HEK293 (cell line): ENCODE data around the gene LINGO1.
A peak's percentile ranks its signal among the peaks of the same experiment; 100 is the strongest.

Source experiments
- CTCF ChIA-PET: fragments of 350-600 bp; formaldehyde crosslinking; extraction: SDS; loops from one replicate; lab custom pipeline; 2021; ENCODE audit warnings: antibody characterized with exemption; lab: Yijun Ruan, JAX
- POLR2A ChIA-PET: fragments of 300-600 bp; formaldehyde crosslinking; extraction: SDS; loops from one replicate; lab custom pipeline; 2020; ENCODE audit warnings: antibody characterized with exemption, inconsistent platforms; lab: Yijun Ruan, JAX
- H3K27ac ChIP-seq: fragments of 200-500 bp; sonication (Bioruptor generic); 2 replicates; pipeline ENCODE4 v1.5.1; 2014; ENCODE audit warnings: low read depth, low read length, control low read depth, inconsistent platforms; ENCODE audit errors: extremely low read depth
- H3K36me3 ChIP-seq, 2 experiments: fragments of 200-500 bp in 1 of 2; sonication (Bioruptor generic) in 1 of 2; 1 replicate in 1 of 2; 2 replicates in 1 of 2; pipeline ENCODE4 v1.5.1; 2014 to 2017; ENCODE audit warnings: inconsistent platforms in 2 of 2, low read length in 2 of 2; ENCODE audit not compliant: control insufficient read depth in 2 of 2, insufficient read depth in 1 of 2
- H3K4me1 ChIP-seq: fragments of 200-500 bp; sonication (Bioruptor generic); 2 replicates; pipeline ENCODE4 v1.5.1; 2014; ENCODE audit warnings: mild to moderate bottlenecking, low read length, inconsistent platforms; ENCODE audit not compliant: control insufficient read depth, insufficient read depth
- H3K4me3 ChIP-seq: 2 replicates; pipeline ENCODE4 v1.5.1; 2011; ENCODE audit warnings: low read depth, mild to moderate bottlenecking, control low read depth, low read length, moderate library complexity
- H3K9me3 ChIP-seq: fragments of 200-500 bp; sonication (Bioruptor generic); 2 replicates; pipeline ENCODE4 v1.5.1; 2014; ENCODE audit warnings: low read depth, low read length, inconsistent platforms; ENCODE audit not compliant: control insufficient read depth, insufficient read depth
- CTCF ChIP-seq: fragments of 450-650 bp; formaldehyde crosslinking; IDR thresholded peaks from 2 replicates; pipeline ENCODE4 v1.5.1; 2016; ENCODE audit warnings: missing biosample characterization, missing genetic modification characterization
- EGR2 ChIP-seq: fragments of 450-650 bp; formaldehyde crosslinking; IDR thresholded peaks from 2 replicates; pipeline ENCODE4 v1.5.1; 2016; ENCODE audit warnings: low read depth, missing biosample characterization, missing genetic modification characterization
- GFI1B ChIP-seq: fragments of 450-650 bp; formaldehyde crosslinking; IDR thresholded peaks from 2 replicates; pipeline ENCODE4 v1.5.1; 2016; ENCODE audit warnings: missing biosample characterization, missing genetic modification characterization
- GLI2 ChIP-seq: fragments of 450-650 bp; formaldehyde crosslinking; IDR thresholded peaks from 2 replicates; pipeline ENCODE4; 2017; ENCODE audit warnings: missing biosample characterization, missing genetic modification characterization, low read depth, borderline replicate concordance
- KLF1 ChIP-seq: fragments of 450-650 bp; formaldehyde crosslinking; IDR thresholded peaks from 2 replicates; pipeline ENCODE4 v1.5.1; 2016; ENCODE audit warnings: missing biosample characterization, missing genetic modification characterization
- KLF10 ChIP-seq: fragments of 450-650 bp; IDR thresholded peaks from 2 replicates; pipeline ENCODE4 v1.5.1; 2018; ENCODE audit warnings: missing biosample characterization, mild to moderate bottlenecking, missing genetic modification characterization
- KLF16 ChIP-seq: fragments of 450-650 bp; formaldehyde crosslinking; IDR thresholded peaks from 2 replicates; pipeline ENCODE4 v1.5.1; 2017; ENCODE audit warnings: missing biosample characterization, missing genetic modification characterization
- KLF7 ChIP-seq: fragments of 450-650 bp; formaldehyde crosslinking; IDR thresholded peaks from 2 replicates; pipeline ENCODE4 v1.5.1; 2016; ENCODE audit warnings: missing biosample characterization, missing genetic modification characterization, borderline replicate concordance
- KLF9 ChIP-seq: fragments of 450-650 bp; formaldehyde crosslinking; IDR thresholded peaks from 2 replicates; pipeline ENCODE4 v1.5.1; 2016; ENCODE audit warnings: missing biosample characterization, missing genetic modification characterization, low read depth
- MEIS1 ChIP-seq: sonication (generic); formaldehyde crosslinking; IDR thresholded peaks from 2 replicates; pipeline ENCODE4 v1.8.1; 2022; ENCODE audit warnings: missing genetic modification reagents, mild to moderate bottlenecking, borderline replicate concordance
- ZBTB17 ChIP-seq: fragments of 450-650 bp; formaldehyde crosslinking; IDR thresholded peaks from 2 replicates; pipeline ENCODE4 v1.5.1; 2016; ENCODE audit warnings: missing biosample characterization, missing genetic modification characterization
- ZBTB20 ChIP-seq: fragments of 450-650 bp; formaldehyde crosslinking; IDR thresholded peaks from 2 replicates; pipeline ENCODE4 v1.5.1; 2016; ENCODE audit warnings: missing biosample characterization, missing genetic modification characterization
- ZBTB48 ChIP-seq: fragments of 450-650 bp; formaldehyde crosslinking; IDR thresholded peaks from 2 replicates; pipeline ENCODE4 v1.5.1; 2016; ENCODE audit warnings: missing biosample characterization, missing genetic modification characterization
- ZFHX2 ChIP-seq: fragments of 450-650 bp; formaldehyde crosslinking; conservative IDR thresholded peaks from 2 replicates; pipeline ENCODE4 v1.5.1; 2016; ENCODE audit warnings: missing biosample characterization, missing genetic modification characterization
- ZNF19 ChIP-seq: fragments of 450-650 bp; formaldehyde crosslinking; IDR thresholded peaks from 2 replicates; pipeline ENCODE4; 2016; ENCODE audit warnings: missing biosample characterization, missing genetic modification characterization, low read depth
- ZNF23 ChIP-seq: fragments of 450-650 bp; formaldehyde crosslinking; IDR thresholded peaks from 2 replicates; pipeline ENCODE4 v1.5.1; 2016; ENCODE audit warnings: missing biosample characterization, missing genetic modification characterization, borderline replicate concordance
- ZNF433 ChIP-seq: fragments of 450-650 bp; formaldehyde crosslinking; IDR thresholded peaks from 2 replicates; pipeline ENCODE4 v1.5.1; 2016; ENCODE audit warnings: missing biosample characterization, missing genetic modification characterization, low read depth
- ZNF473 ChIP-seq: fragments of 450-650 bp; formaldehyde crosslinking; IDR thresholded peaks from 2 replicates; pipeline ENCODE4 v1.5.1; 2017; ENCODE audit warnings: missing biosample characterization, missing genetic modification characterization
- ZNF48 ChIP-seq: fragments of 450-650 bp; formaldehyde crosslinking; IDR thresholded peaks from 2 replicates; pipeline ENCODE4 v1.5.1; 2016; ENCODE audit warnings: missing biosample characterization, missing genetic modification characterization
- ZNF529 ChIP-seq: fragments of 450-650 bp; formaldehyde crosslinking; IDR thresholded peaks from 2 replicates; pipeline ENCODE4 v1.5.1; 2017; ENCODE audit warnings: missing genetic modification characterization, missing biosample characterization; ENCODE audit not compliant: insufficient replicate concordance
- ZNF624 ChIP-seq: fragments of 450-650 bp; formaldehyde crosslinking; IDR thresholded peaks from 2 replicates; pipeline ENCODE4 v1.5.1; 2017; ENCODE audit warnings: missing biosample characterization, missing genetic modification characterization
- ZNF692 ChIP-seq: fragments of 450-650 bp; formaldehyde crosslinking; IDR thresholded peaks from 2 replicates; pipeline ENCODE4 v1.5.1; 2016; ENCODE audit warnings: missing biosample characterization, missing genetic modification characterization
- TF ChIP-seq, protein P1 (sequence below): fragments of 450-650 bp; formaldehyde crosslinking; IDR thresholded peaks from 2 replicates; pipeline ENCODE4; 2016; ENCODE audit warnings: missing biosample characterization, missing genetic modification characterization
- TF ChIP-seq, protein P2 (sequence below): fragments of 450-650 bp; formaldehyde crosslinking; IDR thresholded peaks from 2 replicates; pipeline ENCODE4 v1.5.1; 2017; ENCODE audit warnings: missing biosample characterization, mild to moderate bottlenecking, missing genetic modification characterization, moderate library complexity

LINGO1 gene

DNA sequence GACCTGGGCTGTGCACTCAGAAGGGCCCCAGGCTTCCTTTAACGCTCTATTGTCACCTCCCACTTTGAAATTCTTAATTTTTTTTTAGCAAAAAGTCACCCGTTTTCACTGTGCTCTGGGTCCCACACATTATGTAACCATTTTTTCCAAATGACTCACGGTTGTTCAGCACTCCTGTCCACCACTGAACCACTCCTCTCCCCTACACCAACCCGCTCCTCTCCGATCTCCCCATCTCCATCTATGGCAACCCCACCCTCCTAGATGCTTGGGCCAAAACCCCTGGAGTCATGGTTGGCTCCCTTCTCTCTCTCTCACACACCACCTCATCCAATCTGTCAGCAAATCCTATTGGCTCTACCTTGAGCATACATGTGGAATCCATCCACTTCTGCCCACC, 41.2 kb upstream of the LINGO1 start:
- Histone ChIP-seq H3K9me3 (no peaks in the 10 kb centered on the region), H3K27ac (no peak overlapping the region), H3K36me3 (no peaks in the 10 kb centered on the region), H3K4me1 (no peaks in the 10 kb centered on the region), H3K4me3 (no peak overlapping the region)
- POLR2A ChIA-PET, result no interaction called here
- TF ChIP-seq GFI1B, result no peak
- TF ChIP-seq ZNF624, result no peak
- no peak for TF ChIP-seq ZBTB48 (tag by site-specific recombination)
- TF ChIP-seq ZNF433 (tag by site-specific recombination), result no peak
- TF ChIP-seq ZNF48, result no peak
- TF ChIP-seq KLF10 (tag by site-specific recombination), result no peak
- TF ChIP-seq ZNF23 (tag by site-specific recombination), result no peak
- TF ChIP-seq CTCF, result no peak
- TF ChIP-seq KLF1 (tag by site-specific recombination), result no peak
- no peak for TF ChIP-seq MEIS1
- TF ChIP-seq, protein P1, sequence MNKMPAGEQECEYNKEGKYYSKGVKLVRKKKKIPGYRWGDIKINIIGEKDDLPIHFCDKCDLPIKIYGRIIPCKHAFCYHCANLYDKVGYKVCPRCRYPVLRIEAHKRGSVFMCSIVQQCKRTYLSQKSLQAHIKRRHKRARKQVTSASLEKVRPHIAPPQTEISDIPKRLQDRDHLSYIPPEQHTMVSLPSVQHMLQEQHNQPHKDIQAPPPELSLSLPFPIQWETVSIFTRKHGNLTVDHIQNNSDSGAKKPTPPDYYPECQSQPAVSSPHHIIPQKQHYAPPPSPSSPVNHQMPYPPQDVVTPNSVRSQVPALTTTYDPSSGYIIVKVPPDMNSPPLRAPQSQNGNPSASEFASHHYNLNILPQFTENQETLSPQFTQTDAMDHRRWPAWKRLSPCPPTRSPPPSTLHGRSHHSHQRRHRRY, result no peak
- no peak for TF ChIP-seq KLF16 (tag by site-specific recombination)
- TF ChIP-seq ZNF529 (tag by site-specific recombination), result no peak
- no peak for TF ChIP-seq GLI2 (tag by site-specific recombination)
- TF ChIP-seq ZNF19 (tag by site-specific recombination), result no peak
- CTCF ChIA-PET, result no interaction called here

DNA sequence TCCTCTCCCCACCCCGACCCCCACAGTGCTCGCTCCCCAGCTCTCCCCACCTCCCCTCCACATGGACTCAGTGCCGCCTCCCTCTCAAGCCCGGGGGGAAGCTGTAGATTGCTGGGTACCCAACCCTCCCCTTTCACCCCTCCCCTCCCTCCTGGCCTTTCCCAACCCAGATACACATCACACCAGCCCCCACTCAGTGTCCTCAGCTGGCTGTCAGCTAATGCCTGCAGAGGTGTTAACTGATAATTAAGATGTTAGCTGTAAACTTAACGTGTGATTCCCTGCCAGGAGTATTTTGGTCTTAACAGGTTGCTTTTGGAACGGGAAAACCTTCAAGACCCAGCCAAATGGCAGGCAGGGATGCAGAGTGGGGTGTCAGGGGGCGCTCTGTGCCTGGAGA, 39.4 kb upstream of the LINGO1 start:
- 0 out of 2 replicates have a peak, but pooled peaks have one; percentile 1 for TF ChIP-seq EGR2
- no peak for TF ChIP-seq ZBTB20 (tag by site-specific recombination)
- no peak overlapping the region for H3K4me3 ChIP-seq
- no peaks in the 10 kb centered on the region for H3K4me1 ChIP-seq
- CTCF ChIA-PET, result interaction anchor here (0.9 to 1.5 kb wide), 5 partner anchors 12 to 149 kb away, joined by 3 to 6 read pairs (median 5); no protein-coding TSS in a partner anchor
- no peaks in the 10 kb centered on the region for H3K9me3 ChIP-seq
- no peaks in the 10 kb centered on the region for H3K36me3 ChIP-seq
- POLR2A ChIA-PET, result no interaction called here
- H3K27ac ChIP-seq, result no peak overlapping the region

- no peaks in the 10 kb centered on the region for H3K9me3 ChIP-seq
- 0 out of 2 replicates have a peak, but pooled peaks have one; percentile 39 for TF ChIP-seq ZBTB17 (tag by site-specific recombination)
- TF ChIP-seq ZFHX2 (tag by site-specific recombination), result peak; percentile 71
- no peak for TF ChIP-seq KLF9 (tag by site-specific recombination)
- TF ChIP-seq ZNF692 (tag by site-specific recombination), result no peak
- TF ChIP-seq KLF7 (tag by site-specific recombination), result no peak
- TF ChIP-seq ZNF473 (tag by site-specific recombination), result no peak
- TF ChIP-seq EGR2, result peak; percentile 76
- TF ChIP-seq, protein P2, sequence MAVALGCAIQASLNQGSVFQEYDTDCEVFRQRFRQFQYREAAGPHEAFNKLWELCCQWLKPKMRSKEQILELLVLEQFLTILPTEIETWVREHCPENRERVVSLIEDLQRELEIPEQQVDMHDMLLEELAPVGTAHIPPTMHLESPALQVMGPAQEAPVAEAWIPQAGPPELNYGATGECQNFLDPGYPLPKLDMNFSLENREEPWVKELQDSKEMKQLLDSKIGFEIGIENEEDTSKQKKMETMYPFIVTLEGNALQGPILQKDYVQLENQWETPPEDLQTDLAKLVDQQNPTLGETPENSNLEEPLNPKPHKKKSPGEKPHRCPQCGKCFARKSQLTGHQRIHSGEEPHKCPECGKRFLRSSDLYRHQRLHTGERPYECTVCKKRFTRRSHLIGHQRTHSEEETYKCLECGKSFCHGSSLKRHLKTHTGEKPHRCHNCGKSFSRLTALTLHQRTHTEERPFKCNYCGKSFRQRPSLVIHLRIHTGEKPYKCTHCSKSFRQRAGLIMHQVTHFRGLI (tag by site-specific recombination), result peak; percentile 91
- no peaks in the 10 kb centered on the region for H3K4me1 ChIP-seq
- ChIA-PET CTCF (interaction anchor here (0.7 to 1.5 kb wide), 6 partner anchors 12 to 150 kb away, joined by 3 to 6 read pairs (median 4); no protein-coding TSS in a partner anchor), POLR2A (no interaction called here)
- no peak overlapping the region for H3K4me3 ChIP-seq
- no peak overlapping the region for H3K27ac ChIP-seq
- H3K36me3 ChIP-seq, result no peaks in the 10 kb centered on the region
Measured at GRCh38 chr15:77671362-77672056, 38.8 kb upstream of the LINGO1 start.
